Measurements from ENCODE around the gene EXOC4.

- TF ChIP-seq, protein P1, sequence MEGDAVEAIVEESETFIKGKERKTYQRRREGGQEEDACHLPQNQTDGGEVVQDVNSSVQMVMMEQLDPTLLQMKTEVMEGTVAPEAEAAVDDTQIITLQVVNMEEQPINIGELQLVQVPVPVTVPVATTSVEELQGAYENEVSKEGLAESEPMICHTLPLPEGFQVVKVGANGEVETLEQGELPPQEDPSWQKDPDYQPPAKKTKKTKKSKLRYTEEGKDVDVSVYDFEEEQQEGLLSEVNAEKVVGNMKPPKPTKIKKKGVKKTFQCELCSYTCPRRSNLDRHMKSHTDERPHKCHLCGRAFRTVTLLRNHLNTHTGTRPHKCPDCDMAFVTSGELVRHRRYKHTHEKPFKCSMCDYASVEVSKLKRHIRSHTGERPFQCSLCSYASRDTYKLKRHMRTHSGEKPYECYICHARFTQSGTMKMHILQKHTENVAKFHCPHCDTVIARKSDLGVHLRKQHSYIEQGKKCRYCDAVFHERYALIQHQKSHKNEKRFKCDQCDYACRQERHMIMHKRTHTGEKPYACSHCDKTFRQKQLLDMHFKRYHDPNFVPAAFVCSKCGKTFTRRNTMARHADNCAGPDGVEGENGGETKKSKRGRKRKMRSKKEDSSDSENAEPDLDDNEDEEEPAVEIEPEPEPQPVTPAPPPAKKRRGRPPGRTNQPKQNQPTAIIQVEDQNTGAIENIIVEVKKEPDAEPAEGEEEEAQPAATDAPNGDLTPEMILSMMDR (IDR thresholded peaks at IDR 0.05) = no peak
- no peak for TF ChIP-seq POLR2A (IDR thresholded peaks at IDR 0.05)
- TF ChIP-seq POLR2AphosphoS5 (IDR thresholded peaks at IDR 0.05) = no peak
Observed at GRCh38 chr7:133419041-133419440, 166.2 kb downstream of the EXOC4 start.
